ENCODE results near the gene SLC29A4.

DNA sequence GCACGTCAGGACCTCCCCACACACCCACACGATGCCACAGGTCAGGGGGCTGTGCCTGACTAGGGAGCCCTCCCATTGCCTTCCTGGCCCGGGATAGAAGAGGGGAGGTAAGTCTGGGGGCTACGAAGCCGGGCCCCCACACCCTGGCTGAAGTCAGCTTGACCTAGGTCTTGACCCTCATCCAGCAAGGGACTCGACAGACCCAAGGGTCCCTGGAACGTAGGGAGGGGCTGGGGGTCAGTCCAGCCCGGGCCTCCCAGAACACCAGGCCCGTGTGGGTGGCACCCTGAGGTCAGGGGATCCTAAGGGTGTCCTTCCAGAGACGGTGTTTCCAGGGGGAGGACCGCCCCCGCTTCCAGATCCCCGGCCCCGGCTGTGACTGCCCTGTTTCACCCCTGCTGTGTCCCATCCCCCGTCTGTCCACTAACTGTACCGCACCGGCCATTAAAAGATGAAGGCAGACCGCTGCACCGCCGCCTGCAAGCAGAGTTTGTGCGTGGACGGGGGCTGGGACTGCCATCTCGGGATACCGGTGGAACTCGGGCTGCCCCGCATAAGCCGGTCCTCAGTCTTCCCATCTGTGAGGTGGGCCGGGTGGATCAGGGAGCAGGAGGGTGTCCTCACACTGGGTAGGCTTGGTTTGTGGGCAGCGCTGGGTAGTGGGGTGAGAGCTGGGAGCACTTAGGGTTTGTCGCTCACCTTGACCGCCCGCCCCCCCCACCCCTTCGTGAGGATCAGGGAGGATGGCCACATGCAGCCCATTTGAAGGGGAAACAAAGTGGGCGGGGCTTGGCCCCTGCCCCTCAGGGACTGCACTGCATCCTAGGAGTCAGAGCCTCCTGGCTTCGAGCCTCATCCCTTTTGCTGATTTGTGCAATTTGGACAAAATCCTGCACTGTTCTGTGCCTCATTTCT is 21.1 kb downstream of the SLC29A4 start:
- TF ChIP-seq POLR2AphosphoS5 (IDR thresholded peaks at IDR 0.05; ENCODE audit: insufficient read depth in 1 of 2, low read depth in 1 of 2), result no peak
- TF ChIP-seq, protein P1, sequence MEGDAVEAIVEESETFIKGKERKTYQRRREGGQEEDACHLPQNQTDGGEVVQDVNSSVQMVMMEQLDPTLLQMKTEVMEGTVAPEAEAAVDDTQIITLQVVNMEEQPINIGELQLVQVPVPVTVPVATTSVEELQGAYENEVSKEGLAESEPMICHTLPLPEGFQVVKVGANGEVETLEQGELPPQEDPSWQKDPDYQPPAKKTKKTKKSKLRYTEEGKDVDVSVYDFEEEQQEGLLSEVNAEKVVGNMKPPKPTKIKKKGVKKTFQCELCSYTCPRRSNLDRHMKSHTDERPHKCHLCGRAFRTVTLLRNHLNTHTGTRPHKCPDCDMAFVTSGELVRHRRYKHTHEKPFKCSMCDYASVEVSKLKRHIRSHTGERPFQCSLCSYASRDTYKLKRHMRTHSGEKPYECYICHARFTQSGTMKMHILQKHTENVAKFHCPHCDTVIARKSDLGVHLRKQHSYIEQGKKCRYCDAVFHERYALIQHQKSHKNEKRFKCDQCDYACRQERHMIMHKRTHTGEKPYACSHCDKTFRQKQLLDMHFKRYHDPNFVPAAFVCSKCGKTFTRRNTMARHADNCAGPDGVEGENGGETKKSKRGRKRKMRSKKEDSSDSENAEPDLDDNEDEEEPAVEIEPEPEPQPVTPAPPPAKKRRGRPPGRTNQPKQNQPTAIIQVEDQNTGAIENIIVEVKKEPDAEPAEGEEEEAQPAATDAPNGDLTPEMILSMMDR (IDR thresholded peaks at IDR 0.05), result no peak
- no peak for TF ChIP-seq POLR2A (IDR thresholded peaks at IDR 0.05)
